GM19035 (cell line): ENCODE data around the gene RNF186.
"Not testable (repeated sequence)": the region's sequence is repeated elsewhere in the genome, so short reads cannot be mapped to it uniquely, and the experiment has no call there.

Experiments
- ATAC-seq: cut with Tn5 transposase; IDR thresholded peaks from one replicate; pipeline ENCODE4 v1.9.1; 2021; ENCODE audit not compliant: unreplicated experiment

RNF186 gene

DNA sequence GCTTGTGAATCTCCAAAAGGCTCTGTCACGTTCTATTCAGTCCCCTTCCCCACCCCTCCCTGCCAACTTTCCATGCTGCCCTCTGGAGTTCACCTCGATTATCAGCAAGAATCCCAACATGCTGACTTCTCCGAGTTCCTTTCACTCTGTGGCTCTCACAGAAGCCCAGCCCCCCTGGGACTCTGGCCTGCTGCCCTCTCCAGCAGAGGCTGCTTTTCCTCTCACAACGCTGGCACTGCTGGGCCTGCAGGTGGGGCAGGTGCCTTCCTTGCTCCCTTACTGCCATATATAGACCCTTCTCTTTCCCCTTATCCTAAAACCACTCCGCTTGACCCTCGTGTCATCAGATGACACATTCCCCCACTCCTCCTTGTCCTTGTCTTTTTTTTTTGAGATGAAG lies 10.2 kb upstream of the RNF186 start:
- ATAC-seq, result no peak

- ATAC-seq, result no peak
Observed at GRCh38 chr1:19824541-19824940, 9.5 kb upstream of the RNF186 start.

DNA sequence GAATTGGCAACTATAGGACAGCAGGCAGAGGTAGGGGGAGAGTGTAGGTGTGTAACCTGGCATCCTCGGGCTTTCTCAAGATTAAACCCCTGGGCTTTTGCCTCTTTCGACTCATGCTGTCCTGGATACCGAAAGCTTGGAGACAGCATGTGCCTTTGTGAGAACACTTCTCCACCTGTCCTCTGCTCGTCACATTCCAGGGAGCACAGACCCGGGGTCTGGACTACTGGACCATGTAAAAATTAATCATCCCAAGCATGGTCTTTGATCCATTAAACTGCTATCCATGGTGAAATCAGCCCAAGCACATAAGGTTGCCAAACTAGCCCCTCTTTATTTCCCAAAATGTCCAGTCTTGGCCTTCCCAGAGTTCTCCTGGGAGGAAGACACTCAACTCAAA lies 9.0 kb upstream of the RNF186 start:
- no peak for ATAC-seq

- no peak for ATAC-seq
Observed at GRCh38 chr1:19819701-19820100, 4.6 kb upstream of the RNF186 start.

DNA sequence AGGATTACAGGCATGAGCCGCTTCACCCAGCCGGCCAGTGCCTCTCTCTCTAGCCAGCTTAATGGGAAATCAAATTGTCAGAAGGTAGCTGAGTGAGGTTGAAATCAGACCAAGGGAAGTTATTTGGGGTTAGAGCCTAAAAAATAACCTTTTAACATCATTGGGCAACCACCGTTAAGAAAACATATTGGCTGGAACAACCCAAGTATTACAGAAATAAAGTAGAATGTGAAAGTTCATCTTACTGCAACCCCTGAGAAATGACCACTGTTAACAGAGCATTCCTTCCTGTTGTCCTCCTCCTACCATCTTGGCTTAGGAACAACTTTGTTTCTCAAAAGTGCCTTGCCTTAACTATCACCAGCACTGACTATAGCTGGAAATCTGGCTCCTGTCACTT lies 3.2 kb upstream of the RNF186 start:
- ATAC-seq, result no peak

DNA sequence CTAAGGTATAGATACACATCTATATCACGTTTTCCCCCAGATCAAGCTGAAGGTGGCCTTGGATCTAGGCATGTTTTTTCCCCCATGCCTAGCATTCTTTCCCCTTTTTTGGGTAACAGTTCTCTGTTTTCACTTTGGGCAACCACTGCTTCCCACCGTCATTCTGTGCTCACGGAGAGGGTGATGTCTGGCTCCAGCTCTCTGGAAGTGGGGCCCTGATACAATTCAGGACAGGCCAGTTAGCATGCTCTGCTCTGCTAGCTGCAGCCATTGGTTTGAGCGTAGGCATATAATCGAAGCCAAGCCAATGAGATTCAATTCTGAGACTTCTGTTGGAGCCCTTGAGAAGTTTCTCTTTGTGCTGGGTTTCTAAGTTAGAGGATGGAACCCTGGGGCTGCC lies 2.1 kb upstream of the RNF186 start:
- no peak for ATAC-seq

DNA sequence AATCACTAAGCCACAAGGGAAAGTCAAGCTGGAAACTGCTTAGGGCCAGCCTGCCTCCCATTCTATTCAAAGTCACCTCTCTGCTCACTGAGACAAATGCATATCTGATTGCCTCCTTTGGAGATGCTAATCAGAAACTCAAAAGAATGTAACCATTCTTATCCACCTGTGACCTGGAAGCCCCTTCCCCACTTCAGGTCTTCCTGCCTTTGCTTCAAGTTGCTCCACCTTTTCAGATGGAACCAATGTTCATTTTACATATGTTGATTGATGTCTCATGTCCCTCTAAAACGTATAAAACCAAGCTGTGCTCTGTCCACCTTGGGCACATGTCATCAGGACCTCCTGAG lies 1.6 kb upstream of the RNF186 start:
- ATAC-seq, result not testable (repeated sequence)

DNA sequence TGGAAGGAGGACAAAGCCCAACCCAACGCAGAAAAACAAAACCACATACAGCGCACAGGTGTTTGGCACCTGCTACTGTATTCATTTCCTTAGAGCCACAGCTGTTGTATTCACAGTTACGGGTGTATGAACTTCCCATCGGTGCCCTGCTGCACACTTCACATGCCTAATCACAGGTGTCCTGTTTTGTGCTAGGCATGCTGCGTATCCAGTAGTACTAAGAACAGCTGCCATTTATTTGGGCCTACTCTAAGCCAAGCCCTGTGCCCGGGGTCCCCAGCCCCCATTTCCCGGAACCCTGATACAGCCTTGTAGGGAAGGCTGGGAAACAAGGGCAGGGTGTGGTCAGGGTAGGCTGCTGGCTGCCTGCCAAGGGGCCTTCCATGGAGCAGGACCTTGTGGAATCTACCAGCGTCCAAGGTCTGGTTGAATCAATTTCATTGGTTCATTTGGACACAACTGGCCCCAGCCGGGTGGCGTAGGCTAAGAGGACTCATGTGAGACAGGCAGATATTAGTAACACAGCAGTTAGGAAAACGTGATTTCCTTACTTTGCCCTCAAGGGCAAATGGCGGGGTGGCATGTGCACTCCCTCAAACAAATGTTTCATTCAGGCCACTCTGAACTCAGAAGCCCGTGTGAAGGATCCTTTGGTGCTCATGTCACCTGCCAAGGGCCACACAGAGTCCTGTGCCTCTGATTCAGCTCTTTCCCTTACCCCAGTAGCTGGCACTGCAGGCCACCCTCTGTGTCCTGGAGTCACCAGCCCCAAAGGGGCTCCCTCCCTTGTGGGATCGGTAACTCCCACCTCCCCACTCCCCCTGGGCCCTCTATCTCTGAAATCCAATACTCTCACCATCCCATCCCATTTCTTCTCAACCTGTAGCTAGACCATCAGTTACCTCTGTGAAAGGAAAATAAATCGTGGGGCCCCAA lies 986 bp upstream of the RNF186 start:
- no peak for ATAC-seq

DNA sequence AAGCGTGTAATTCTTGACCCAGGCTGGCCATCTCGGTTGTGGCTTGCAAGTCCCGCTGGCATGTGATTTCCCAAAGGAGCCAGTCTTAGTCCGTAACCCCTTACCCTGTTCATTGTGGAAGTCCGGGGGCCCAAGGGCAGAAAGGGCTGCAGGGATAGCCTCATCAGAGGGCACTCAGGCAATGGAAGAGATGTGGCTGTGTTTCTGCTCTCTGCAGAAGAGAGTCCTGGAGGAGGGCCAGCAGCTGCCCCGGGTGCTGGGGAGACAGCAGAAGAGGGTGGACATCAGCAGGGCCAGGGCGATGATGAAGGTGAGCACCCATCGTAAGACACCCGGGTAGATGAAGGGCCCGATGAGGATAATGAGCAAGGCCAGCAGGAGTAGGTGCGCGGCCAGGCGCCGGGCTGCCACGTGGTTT lies 830 bp downstream of the RNF186 start:
- ATAC-seq, result no peak

GRCh38 chr1:19813643-19813960 lies 1.5 kb downstream of the RNF186 start:
- ATAC-seq, result no peak

DNA sequence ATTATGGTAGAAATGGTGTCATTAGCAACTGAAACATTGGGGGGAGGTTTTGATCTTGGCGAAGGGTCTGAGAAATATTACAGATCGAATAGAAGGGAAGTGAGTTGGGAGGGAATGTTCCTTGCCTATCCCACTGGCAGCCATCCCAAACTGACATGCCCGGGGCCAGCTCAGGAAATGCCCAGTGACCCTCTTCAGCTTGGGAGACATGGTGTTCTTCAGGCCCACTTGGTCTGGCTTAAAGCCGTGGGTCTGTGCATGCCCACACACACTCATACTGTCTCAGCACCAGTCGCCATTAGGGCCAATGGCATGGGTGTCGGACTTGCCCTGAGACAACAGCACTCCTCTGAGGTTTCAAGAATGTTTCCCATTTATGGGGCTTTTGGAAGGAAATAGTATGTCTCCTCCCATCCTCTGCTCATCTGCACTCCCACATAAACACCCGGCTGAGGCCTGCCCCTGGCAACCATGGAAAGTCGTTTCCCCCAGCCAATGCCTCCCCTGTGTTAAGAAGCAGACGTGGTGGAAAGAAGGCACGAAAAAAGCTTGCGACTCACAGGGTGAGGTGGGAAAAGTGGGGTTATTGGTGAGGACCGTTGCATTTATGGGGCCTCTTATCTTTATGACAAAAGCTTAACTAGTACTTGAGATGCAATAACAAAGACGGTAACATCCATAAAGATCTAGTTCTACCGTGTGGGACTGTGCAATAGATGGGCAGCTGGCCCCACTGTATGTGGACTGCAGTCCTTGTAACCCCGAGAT lies 2.0 kb downstream of the RNF186 start:
- no peak for ATAC-seq

DNA sequence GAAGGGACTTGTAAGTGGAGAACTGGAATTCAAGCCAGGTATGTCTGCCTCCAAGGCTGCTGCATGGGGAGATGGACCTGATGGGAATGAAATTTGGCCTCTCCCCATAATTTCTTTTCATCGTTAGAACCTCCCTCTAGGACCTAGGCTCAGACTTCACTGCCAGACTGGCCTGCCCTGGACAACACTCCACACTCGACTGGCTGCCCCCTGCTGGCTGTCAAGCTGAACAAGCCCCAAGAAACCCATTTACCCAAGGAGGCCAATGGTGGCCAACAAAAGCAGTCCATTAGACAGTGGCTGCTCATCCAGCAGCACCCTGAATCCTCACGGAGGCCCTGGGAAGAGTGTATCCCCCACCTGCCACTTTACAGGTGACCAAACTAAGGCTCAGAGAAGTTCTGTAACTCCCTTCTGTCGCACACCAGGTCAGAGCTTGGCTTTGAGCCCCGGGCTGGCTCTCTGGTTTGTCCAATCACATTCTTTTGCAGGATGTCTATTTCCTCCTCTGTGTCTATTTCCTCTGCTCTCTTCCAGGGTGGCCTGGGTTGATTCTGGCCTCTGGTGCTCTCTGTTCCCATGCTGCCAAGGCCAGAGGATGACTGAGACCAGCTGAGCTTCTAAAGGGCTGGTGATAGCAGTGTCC lies 3.8 kb downstream of the RNF186 start:
- ATAC-seq, result no peak

- no peak for ATAC-seq
Observed at GRCh38 chr1:19809044-19809750, 5.9 kb downstream of the RNF186 start.

DNA sequence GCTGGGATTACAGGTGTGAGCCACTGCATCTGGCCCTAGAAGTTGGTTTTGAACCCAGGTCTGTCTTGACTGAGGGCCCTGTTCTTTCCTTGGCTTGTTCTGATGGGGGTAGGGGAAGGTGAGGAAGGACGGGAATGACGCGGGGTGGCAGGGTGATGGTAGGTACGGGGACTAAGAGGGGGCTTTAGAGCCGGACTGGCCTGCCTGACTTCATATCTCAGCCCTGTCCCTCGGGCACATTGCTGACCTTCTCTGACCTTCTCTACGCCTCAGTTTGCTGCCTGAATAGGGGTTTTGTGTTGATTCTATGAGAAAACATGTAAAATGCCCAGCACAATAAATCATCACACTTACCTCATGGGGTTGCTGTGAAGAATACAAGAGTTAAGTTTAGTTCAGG lies 6.7 kb downstream of the RNF186 start:
- ATAC-seq, result no peak

GRCh38 chr1:19804831-19805251 lies 10.2 kb downstream of the RNF186 start:
- ATAC-seq, result no peak

DNA sequence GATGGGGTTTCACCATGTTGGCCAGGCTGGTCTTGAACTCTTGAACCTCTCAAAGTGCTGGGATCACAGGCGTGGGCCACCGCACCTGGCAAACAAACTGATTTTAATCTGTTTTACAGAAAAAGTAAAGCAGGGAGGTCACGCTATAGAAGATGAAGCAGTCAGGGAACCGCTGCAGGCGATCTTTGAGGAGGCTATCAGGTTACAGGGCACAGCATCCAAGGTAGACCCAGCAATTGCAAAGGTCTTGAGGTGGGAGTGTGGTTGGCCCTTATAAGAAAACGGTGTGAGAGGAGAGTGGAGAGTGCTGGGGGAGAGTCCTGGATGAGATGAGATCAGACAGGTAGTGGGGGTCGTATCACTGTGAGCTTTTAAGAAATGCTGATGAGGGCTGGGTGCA lies 12.8 kb downstream of the RNF186 start:
- no peak for ATAC-seq

DNA sequence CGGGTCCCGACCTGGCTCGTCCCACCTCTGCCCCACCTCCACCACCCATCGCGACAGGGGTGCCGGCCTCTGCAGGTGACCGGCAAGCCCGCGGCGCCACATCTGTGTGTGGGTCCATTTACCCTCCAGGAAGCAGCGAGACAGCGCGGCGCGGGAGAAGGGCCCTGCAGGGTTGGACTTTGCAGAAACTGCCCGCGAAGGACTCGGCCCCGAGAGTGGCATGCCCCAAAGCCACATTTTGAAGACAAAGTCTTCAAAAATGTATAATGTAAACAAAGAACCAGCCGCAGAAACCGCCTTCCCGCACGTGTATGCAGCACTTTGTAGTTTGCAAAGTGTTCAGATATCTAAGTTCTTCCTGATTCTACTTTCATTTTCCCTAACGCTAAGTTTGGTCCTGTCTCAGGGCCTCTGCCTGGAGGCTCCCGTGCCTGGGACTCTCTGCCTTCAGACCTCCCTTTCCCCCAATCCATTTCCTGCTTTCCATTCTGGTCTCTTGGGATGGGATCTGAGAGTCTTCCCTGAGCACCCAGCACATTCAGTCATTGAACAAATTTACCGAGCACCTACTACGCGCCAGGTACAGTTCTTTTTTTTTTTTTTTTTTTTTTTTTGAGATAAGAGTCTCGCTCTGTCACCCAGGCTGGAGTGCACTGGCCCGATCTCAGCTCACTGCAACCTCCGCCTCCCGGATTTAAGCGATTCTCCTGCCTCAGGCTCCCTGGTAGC lies 14.8 kb downstream of the RNF186 start:
- ATAC-seq, result peak; percentile 38

GRCh38 chr1:19799230-19800075 lies 15.6 kb downstream of the RNF186 start, which contains the start of gene TMCO4:
TSS of gene TMCO4 (minus strand) at chr1:19799916. CDS start at chr1:19780758, 19,158 bp downstream.
- peak; percentile 66 for ATAC-seq

DNA sequence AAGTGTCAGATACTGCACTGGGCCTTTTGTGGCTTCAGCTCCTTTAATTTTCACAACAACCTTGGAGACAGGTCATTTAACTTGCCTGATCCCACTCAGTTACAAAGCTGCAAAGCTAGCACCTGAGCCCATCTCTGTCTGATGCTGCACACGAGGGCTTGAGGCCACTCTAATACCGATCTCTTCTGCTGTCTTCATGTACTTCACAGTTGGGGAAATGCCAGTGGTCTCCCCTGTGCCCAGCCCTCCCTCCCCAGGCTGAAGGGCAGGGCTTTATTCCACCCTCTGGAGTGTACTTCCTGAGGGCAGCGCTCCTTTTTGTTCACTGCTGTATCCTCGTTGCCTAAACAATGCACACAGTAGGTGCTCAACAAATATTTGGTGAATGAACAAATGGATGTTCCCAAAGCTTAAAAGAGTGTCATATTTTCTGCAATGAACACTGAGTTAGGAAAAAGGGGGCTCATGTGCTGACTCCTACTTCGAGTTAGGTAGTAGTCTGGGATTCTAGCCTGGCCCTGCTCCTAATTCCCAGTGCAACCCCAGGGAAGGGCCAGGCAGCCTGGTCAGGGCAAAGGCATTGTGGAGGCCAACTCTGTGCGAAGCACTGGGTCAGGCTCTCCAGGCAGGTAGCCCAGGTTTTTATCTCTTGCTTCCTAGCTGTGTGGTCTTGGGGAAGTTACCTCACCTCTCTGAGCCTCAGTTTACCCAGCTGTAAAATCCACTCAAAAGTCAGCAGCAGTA lies 16.4 kb downstream of the RNF186 start:
- no peak for ATAC-seq
